Measurements from ENCODE around the gene FIS1. TPM values are rescaled to one million over a fixed set of nuclear protein-coding genes. Genes with fewer than 3 reads are reported as not detected.

Gene FIS1
- total RNA-seq, 2 experiments from 2014 or later = 81.2 to 82.3 TPM

GRCh38 chr7:101231644-101232043, 13.2 kb downstream of the FIS1 start:
- intact Hi-C loops (cut with DNase I, micrococcal nuclease) = no loop called here
- peaks cover 16% of the 10 kb centered on the region for H3K36me3 ChIP-seq (ENCODE audit: insufficient read depth, low read length)
- H3K27ac Mint-ChIP-seq = no peak overlapping the region
- no peaks in the 10 kb centered on the region for H3K27me3 ChIP-seq (ENCODE audit: control insufficient read depth in 1 of 2, insufficient read depth in 2 of 2, low read length in 2 of 2)
- H3K9me3 Mint-ChIP-seq = no peaks in the 10 kb centered on the region
- POLR2A ChIA-PET = no interaction called here
- H3K9me3 ChIP-seq (ENCODE audit: control insufficient read depth in 1 of 2, insufficient read depth in 1 of 2, low read length in 2 of 2) = no peaks in the 10 kb centered on the region
- H3K4me3 Mint-ChIP-seq = no peak overlapping the region
- H3K36me3 Mint-ChIP-seq (ENCODE audit: low read depth) = peaks cover 26% of the 10 kb centered on the region
- CTCF ChIA-PET = no interaction called here
- no peaks in the 10 kb centered on the region for H3K27me3 Mint-ChIP-seq
- TF ChIP-seq, protein P1, sequence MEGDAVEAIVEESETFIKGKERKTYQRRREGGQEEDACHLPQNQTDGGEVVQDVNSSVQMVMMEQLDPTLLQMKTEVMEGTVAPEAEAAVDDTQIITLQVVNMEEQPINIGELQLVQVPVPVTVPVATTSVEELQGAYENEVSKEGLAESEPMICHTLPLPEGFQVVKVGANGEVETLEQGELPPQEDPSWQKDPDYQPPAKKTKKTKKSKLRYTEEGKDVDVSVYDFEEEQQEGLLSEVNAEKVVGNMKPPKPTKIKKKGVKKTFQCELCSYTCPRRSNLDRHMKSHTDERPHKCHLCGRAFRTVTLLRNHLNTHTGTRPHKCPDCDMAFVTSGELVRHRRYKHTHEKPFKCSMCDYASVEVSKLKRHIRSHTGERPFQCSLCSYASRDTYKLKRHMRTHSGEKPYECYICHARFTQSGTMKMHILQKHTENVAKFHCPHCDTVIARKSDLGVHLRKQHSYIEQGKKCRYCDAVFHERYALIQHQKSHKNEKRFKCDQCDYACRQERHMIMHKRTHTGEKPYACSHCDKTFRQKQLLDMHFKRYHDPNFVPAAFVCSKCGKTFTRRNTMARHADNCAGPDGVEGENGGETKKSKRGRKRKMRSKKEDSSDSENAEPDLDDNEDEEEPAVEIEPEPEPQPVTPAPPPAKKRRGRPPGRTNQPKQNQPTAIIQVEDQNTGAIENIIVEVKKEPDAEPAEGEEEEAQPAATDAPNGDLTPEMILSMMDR (IDR thresholded peaks at IDR 0.05) = no peak
- no peak overlapping the region for H3K4me3 ChIP-seq (ENCODE audit: low read length)
- ATAC-seq (ENCODE audit: poor library complexity) = no peak
- peaks cover 5% of the 10 kb centered on the region for H3K4me1 Mint-ChIP-seq (ENCODE audit: low read depth)
- H3K27ac ChIP-seq (ENCODE audit: low read depth in 1 of 2, low read length in 2 of 2) = no peak overlapping the region
- no peak for DNase-seq
- no peaks in the 10 kb centered on the region for H3K4me1 ChIP-seq (ENCODE audit: insufficient read depth, low read length)

DNA sequence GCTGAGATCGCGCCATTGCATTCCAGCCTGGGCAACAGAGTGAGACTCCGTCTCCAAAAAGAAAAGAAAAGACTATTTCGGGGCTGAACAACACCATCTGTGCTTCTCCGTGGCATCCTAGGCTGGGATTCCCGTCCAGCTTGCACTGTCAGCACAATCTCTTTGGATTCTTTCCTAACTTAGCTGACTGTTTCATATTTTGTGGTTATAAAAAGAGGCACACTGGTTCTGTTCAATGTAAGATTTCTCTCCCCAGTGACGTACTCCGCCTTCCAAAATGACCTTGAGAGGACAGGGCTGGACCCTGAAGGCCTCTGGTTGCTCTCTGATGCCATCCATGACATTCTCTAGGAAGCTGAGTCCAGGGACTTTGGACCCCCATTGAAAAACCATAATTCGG, 18.2 kb downstream of the FIS1 start:
- Mint-ChIP-seq H3K27ac (no peak overlapping the region), H3K36me3 (ENCODE audit: low read depth) (peaks cover 61% of the 10 kb centered on the region), H3K9me3 (no peaks in the 10 kb centered on the region), H3K27me3 (no peaks in the 10 kb centered on the region), H3K4me3 (no peak overlapping the region), H3K4me1 (ENCODE audit: low read depth) (peaks cover 5% of the 10 kb centered on the region)
- Histone ChIP-seq H3K4me1 (ENCODE audit: insufficient read depth, low read length) (peaks cover 2% of the 10 kb centered on the region), H3K27me3 (ENCODE audit: control insufficient read depth in 1 of 2, insufficient read depth in 2 of 2, low read length in 2 of 2) (no peaks in the 10 kb centered on the region), H3K4me3 (ENCODE audit: low read length) (no peak overlapping the region), H3K9me3 (ENCODE audit: control insufficient read depth in 1 of 2, insufficient read depth in 1 of 2, low read length in 2 of 2) (no peaks in the 10 kb centered on the region), H3K36me3 (ENCODE audit: insufficient read depth, low read length) (peaks cover 49% of the 10 kb centered on the region), H3K27ac (ENCODE audit: low read depth in 1 of 2, low read length in 2 of 2) (no peak overlapping the region)
- ATAC-seq (ENCODE audit: poor library complexity) = no peak
- TF ChIP-seq, protein P1 (IDR thresholded peaks at IDR 0.05) = no peak
- ChIA-PET CTCF (no interaction called here), POLR2A (interaction anchor here (1.3 kb wide), 1 partner anchor 9 kb away, joined by 5 read pairs; the partner anchor contains the start of gene ZNHIT1)
- intact Hi-C loops (cut with DNase I, micrococcal nuclease) = no loop called here
- no peak for DNase-seq

- CTCF ChIA-PET = no interaction called here
- intact Hi-C loops (cut with DNase I, micrococcal nuclease) = no loop called here
These were observed 19.2 kb downstream of the FIS1 start for GRCh38 chr7:101225650-101226049.

More at GRCh38 chr7:101225650-101226049, 19.2 kb downstream of the FIS1 start:
- DNase-seq = no peak
- H3K4me3 ChIP-seq (ENCODE audit: low read length) = no peak overlapping the region
- H3K9me3 ChIP-seq (ENCODE audit: control insufficient read depth in 1 of 2, insufficient read depth in 1 of 2, low read length in 2 of 2) = no peaks in the 10 kb centered on the region
- POLR2A ChIA-PET = interaction anchor here (0.7 kb wide), 1 partner anchor 26 kb away, joined by 4 read pairs; no protein-coding TSS in a partner anchor
- TF ChIP-seq, protein P1 (IDR thresholded peaks at IDR 0.05) = no peak
- Mint-ChIP-seq H3K9me3 (no peaks in the 10 kb centered on the region), H3K27ac (no peak overlapping the region), H3K36me3 (ENCODE audit: low read depth) (peaks cover 63% of the 10 kb centered on the region), H3K4me3 (no peak overlapping the region), H3K27me3 (no peaks in the 10 kb centered on the region), H3K4me1 (ENCODE audit: low read depth) (peaks cover 3% of the 10 kb centered on the region)
- no peak for ATAC-seq (ENCODE audit: poor library complexity)
- H3K27ac ChIP-seq (ENCODE audit: low read depth in 1 of 2, low read length in 2 of 2) = no peak overlapping the region
- peaks cover 53% of the 10 kb centered on the region for H3K36me3 ChIP-seq (ENCODE audit: insufficient read depth, low read length)
- H3K27me3 ChIP-seq (ENCODE audit: control insufficient read depth in 1 of 2, insufficient read depth in 2 of 2, low read length in 2 of 2) = no peaks in the 10 kb centered on the region
- H3K4me1 ChIP-seq (ENCODE audit: insufficient read depth, low read length) = peaks cover 6% of the 10 kb centered on the region
